ENCODE measurements around the gene ESM1.

GRCh38 chr5:54936201-54936600, 49.2 kb downstream of the ESM1 start:
- TF ChIP-seq CTCF (IDR thresholded peaks at IDR 0.05) (no peak), POLR2A (IDR thresholded peaks at IDR 0.05) (no peak)

All from testis (tissue), 2 donors.